ENCODE results near the gene PRKG2.

GRCh38 chr4:81225252-81225651 lies 10.2 kb upstream of the PRKG2 start:
- TF ChIP-seq CTCF (IDR thresholded peaks at IDR 0.05) (no peak), POLR2A (IDR thresholded peaks at IDR 0.05) (no peak)

All from lower leg skin (tissue), 3 donors.